Esophagus muscularis mucosa (tissue), 3 donors: ENCODE results near the gene LTBP1.

Source experiments
- CTCF ChIP-seq, 3 experiments: fragments of 200-600 bp in 2 of 3; fragments of 450-650 bp in 1 of 3; sonication (generic) in 2 of 3; IDR thresholded peaks; one replicate each; pipeline ENCODE4 v1.5.1; 2017 to 2019; ENCODE audit warnings: antibody characterized with exemption in 3 of 3, mild to moderate bottlenecking in 2 of 3, moderate library complexity in 1 of 3
- POLR2A ChIP-seq: fragments of 450-650 bp; IDR thresholded peaks from one replicate; pipeline ENCODE4 v1.6.1; 2017; ENCODE audit warnings: antibody characterized with exemption, moderate library complexity, mild to moderate bottlenecking, low read depth
- POLR2AphosphoS5 ChIP-seq, 2 donors: sonication (generic); formaldehyde crosslinking; IDR thresholded peaks; one replicate each; pipeline ENCODE4 v1.6.1; 2017; ENCODE audit warnings: antibody characterized with exemption in 2 of 2

- no peak for TF ChIP-seq POLR2A
- no peak for TF ChIP-seq CTCF (IDR thresholded peaks at IDR 0.05)
- no peak for TF ChIP-seq POLR2AphosphoS5 (IDR thresholded peaks at IDR 0.05)
Observed at GRCh38 chr2:33444967-33445366, 498.2 kb downstream of the LTBP1 start.
